HG02870 (cell line): ENCODE data around the gene DNAH14.
"Not testable (repeated sequence)": the region's sequence is repeated elsewhere in the genome, so short reads cannot be mapped to it uniquely, and the experiment has no call there.

ENCODE experiments used
- ATAC-seq: cut with Tn5 transposase; IDR thresholded peaks from one replicate; pipeline ENCODE4 v1.9.1; 2021; ENCODE audit warnings: mild to moderate bottlenecking, moderate library complexity; ENCODE audit not compliant: unreplicated experiment

Gene DNAH14

GRCh38 chr1:224929335-224930237, at the start of gene DNAH14:
Gene DNAH14, plus strand, starts transcription at chr1:224929675. Its CDS starts 23,028 bp downstream, at chr1:224952703.
- peak; percentile 71 for ATAC-seq

- no peak for ATAC-seq
Measured at GRCh38 chr1:224880593-224881307, 48.7 kb upstream of the DNAH14 start.

GRCh38 chr1:224881308-224881692, 48.2 kb upstream of the DNAH14 start:
- ATAC-seq: not testable (repeated sequence)

- no peak for ATAC-seq
Measured at GRCh38 chr1:224881762-224882211, 47.7 kb upstream of the DNAH14 start.

DNA sequence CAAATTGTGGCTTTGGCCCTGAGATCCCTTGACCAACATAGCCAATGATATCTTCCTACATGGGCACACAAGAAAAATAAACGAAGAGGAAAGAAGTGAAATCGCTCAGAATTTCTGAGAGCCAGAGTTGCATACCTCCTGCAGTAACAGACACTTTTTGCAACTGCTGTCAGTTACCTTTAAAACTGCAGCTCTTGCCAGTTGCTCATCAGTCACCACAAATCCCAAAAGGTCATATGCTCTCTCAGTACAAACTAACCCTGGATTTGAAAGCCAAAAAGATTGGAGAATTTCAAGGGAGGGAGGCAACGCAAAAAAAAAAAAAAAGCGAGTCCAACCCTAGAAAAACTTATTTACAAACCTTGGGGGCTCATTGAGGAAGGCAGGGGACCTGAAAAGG, 47.2 kb upstream of the DNAH14 start:
- no peak for ATAC-seq

DNA sequence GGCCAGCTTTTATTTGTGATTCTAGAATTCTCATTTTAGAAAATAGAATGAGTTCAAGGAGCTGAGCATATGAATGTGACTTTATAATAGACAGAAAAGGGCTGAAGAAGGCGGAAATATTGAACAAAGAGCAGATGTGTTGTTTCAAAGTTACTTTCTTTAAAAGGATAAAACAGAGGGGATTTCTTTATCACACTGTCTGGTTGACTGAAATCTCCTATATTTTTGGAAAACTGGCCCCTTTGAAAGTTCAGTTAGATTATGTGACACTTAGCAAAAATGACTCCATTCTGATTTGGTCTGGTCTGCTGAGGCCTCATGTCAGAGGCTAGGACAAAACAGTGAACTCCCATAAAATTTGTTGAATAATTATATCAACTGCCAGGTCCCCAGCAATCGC, 46.4 kb upstream of the DNAH14 start:
- no peak for ATAC-seq

DNA sequence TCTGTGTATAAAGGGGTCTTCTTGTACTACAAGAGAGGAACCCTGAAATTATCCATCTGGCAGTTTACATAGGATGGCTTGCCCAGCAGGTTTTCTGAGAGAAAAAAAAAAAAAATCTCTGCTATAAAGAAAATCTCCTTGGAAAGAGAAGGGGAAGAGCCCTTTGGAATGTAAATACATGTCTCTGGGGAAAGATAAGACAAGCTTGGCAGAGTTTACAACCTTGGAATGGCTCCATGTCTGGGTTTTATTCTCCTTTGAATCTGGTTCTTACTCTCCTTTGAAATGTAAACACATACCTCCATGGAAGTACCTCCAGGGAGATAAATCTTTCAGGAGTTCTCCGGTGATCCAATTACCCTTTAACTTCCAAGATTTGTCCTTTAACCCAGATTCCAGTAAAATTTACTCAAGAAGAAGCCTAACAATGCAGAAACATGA, 45.1 kb upstream of the DNAH14 start:
- ATAC-seq: no peak

DNA sequence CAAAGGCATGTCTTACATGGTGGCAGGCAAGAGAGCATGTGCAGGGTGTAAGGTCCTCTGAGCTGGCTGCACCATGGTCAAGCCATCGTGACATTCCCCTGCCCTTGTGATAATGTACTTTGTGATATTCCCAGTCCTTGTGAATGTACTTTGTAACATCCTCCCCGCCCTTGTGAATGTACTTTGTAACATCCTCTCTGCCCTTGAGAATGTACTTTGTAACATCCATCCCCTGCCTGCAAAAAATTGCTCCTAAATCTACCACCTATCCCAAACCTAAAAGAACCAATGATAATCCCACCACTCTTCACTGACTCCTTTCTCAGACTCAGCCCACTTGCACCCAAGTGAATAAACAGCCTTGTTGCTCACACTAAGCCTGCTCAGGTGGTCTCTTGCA, 44.1 kb upstream of the DNAH14 start:
- not testable (repeated sequence) for ATAC-seq

GRCh38 chr1:224894915-224895314, 34.6 kb upstream of the DNAH14 start:
- no peak for ATAC-seq

- ATAC-seq: no peak
Measured at GRCh38 chr1:224896130-224896781, 33.2 kb upstream of the DNAH14 start.

DNA sequence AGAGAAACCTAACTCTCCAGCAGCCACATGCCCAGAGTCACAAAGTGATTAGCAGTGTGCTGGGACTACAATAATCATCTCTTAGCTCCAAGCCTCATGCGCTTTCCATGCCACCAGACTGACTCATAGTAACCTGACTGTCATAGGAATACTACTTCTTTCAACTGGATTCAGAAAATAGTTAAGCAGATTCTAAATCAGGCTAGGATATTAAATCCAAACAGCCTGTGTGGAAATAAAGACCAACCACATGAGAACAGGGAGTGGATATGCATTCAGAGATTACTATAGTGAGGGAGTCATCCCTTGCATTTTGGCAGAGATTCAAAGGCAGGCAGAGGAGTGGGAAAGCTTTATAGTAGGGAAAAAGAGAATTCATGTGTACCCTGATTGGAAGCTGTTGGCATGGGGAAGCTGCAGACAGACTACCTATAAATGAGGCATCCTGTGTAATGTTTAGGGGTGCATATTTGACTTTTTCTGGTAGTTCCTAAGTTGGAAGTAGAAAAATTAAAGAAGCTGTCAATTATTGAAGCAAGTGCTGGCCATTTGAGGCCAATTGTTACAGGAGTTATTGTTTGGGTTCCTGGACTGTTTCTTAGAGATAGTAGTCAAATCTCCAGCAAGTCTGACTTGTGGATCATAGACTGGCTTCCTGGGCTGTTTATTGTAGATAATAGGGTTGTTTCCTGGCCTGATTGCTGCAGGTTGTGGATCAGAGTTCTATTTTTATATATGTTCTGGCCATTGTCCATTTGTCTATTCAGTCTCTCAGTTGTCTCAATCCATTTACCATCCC, 31.7 kb upstream of the DNAH14 start:
- no peak for ATAC-seq

GRCh38 chr1:224898937-224899336, 30.5 kb upstream of the DNAH14 start:
- ATAC-seq: no peak

DNA sequence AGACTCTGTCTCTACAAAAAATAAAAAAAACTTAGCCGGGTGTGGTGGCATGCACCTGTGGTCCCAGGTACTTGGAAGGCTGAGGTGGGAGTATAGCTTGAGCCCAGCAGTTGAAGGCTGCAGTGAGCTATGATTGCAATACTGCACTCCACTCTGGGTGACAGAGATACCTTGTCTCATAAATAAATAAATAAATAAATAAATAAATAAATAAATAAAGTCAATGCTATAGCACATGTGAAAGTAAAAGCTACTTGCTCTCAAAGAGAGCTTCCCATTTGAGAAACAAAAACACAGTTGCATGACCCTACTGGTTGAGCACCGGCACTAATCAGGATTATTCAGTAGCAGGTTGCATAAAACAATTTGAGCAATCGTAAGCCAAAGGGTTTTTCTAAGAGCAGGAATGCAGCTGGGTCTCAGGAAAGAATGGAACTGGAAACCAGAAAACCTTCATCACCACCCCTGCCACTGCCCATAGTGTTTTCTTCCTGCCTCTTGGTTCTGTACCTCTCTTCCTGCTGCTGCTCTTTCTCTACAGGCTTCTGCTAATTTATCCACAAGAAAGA, 29.3 kb upstream of the DNAH14 start:
- no peak for ATAC-seq

- ATAC-seq: no peak
Measured at GRCh38 chr1:224901087-224901810, 28.2 kb upstream of the DNAH14 start.

GRCh38 chr1:224903955-224904354, 25.5 kb upstream of the DNAH14 start:
- ATAC-seq: no peak

GRCh38 chr1:224906340-224906739, 23.1 kb upstream of the DNAH14 start:
- ATAC-seq: no peak

- no peak for ATAC-seq
Measured at GRCh38 chr1:224911217-224911616, 18.3 kb upstream of the DNAH14 start.

DNA sequence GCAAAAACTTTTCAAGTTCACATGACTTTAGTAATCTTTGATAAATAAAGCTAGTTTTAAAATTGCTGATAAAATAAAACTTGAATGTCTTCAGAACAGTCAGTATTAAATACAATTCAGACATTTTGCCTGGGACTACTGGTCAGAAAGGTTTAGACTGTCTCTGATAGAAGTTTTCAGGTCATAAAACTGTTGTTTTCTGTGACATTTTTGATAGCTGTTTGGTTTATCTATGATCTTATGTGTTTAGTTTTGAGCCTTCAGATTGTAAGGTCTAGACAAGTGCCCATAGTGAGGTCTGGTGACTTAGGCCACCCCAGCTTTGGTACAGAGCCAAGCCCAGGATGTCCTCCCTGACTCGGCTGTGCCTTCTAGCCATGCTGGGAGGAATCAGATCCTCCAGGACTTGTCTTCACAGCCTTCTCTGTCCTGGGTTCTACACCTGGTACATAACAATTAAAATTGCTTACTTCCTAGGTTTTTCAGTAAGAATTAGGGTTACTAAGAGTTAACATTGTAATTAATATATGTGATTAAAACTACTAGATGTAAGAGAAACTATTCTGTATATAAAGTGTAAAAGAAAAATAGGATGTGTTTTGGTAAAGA, 15.1 kb upstream of the DNAH14 start:
- ATAC-seq: no peak

DNA sequence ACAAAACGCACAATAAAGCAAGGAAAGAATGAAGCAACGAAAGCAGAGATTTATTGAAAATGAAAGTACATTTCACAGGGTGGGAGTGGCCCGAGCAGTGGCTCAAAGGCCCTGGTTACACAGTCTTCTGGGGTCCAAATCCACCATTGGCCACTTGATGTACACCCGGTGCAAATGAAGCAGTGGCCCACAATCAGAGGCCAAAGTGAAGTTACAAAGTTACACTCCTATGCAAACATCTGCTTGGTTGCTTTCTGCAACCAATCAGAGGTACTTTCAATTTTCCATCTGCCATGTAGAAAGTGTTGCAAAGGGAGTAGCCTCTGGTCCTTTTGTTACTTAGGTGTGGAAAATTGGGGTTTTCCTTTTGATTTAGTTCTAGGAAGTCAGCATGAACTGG, 10.0 kb upstream of the DNAH14 start:
- no peak for ATAC-seq
